GM19035 (cell line): ENCODE data around the gene CHCT1.
"Not testable (repeated sequence)": the region's sequence is repeated elsewhere in the genome, so short reads cannot be mapped to it uniquely, and the experiment has no call there.

ENCODE experiments used
- ATAC-seq: cut with Tn5 transposase; IDR thresholded peaks from one replicate; pipeline ENCODE4 v1.9.1; 2021; ENCODE audit not compliant: unreplicated experiment

Gene CHCT1

DNA sequence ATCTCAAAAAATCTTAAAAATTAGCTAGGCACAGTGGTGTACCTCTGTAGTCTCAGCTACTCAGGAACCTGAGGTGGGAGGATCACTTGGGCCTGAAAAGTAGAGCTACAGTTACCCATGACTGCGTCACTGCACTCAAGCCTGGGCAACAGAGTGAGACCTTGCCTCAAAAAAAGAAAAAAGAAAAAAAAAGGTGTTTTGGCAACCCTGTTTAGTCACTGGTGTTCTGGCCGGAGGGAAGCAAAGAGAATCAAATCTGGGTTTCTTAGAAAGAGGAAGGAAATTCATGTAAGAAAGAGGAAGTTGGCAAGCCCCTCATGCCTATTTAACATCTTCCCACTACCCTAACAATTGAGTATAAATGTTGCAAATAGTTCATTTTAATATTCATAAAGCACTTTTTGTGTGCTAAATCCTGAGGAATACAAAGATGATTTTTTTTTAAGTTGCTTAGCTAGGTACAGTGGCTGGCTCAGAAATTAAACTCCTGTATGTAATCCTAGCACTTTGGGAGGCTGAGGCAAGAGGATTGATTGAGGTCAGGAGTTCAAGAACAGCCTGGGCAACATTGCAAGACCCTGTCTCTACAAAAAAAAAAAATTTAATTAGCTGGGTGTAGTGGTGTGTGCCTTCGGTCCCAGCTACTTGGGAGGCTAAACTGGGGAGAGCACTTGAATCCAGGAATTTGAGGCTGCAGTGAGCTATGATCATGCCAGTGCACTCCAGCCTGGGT is 23.9 kb upstream of the CHCT1 start:
- ATAC-seq = peak; percentile 61

GRCh38 chr17:60401819-60402218 is 20.5 kb upstream of the CHCT1 start:
- ATAC-seq = no peak

DNA sequence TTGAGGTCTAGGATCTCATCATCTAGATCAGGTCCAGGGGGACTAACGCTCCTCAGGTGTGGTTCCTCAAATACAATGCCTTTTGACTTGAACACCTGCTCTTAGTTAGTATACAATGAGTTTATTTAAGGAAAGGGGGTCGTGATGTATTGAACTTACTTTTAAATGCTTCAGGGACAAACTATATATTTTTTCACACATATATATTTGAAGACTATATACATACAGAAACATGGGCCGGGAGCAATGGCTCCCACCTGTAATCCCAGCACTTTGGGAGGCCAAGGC is 18.8 kb upstream of the CHCT1 start:
- ATAC-seq = no peak

GRCh38 chr17:60403962-60404361 is 18.3 kb upstream of the CHCT1 start:
- ATAC-seq = no peak

DNA sequence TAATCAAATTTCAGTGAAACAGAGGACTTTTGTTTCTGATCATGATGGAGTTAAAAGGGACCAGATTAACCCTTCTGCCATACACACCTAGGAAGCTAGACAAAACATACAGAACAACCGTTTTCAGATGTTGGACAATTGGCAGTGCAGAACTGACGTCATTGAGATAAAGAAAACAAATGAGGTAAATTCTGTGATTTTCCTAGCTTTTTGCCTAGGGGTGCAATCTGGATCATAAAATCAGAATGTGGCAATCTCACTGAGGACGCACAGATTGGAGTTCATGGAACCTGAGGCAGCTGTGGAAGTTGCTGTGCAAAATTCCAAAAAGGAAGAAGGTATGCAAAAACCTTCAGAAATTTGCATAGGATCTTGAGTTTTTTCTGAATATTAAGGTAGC is 15.4 kb upstream of the CHCT1 start:
- no peak for ATAC-seq

- ATAC-seq = no peak
Observed at GRCh38 chr17:60410001-60410400, 12.3 kb upstream of the CHCT1 start.

DNA sequence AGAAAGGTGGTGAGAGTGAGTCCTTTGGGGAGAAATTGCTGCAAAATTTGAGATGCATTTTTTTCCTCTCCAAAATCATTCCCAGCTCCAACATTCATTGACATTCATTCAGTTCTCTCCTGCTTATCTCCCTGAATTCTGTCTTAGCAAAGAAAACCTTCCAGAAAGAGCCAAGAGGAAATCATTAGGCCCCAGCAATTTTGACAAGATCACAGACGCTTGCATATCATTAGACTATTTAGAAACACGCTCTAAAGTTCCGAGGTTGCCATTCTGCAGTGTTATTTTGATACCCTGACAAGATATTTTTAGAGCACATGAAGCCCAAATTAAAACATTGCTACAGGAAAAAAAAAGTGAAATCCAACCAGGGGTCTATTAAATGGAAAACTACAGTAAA is 9.6 kb upstream of the CHCT1 start:
- no peak for ATAC-seq

- no peak for ATAC-seq
Observed at GRCh38 chr17:60415146-60415545, 7.1 kb upstream of the CHCT1 start.

DNA sequence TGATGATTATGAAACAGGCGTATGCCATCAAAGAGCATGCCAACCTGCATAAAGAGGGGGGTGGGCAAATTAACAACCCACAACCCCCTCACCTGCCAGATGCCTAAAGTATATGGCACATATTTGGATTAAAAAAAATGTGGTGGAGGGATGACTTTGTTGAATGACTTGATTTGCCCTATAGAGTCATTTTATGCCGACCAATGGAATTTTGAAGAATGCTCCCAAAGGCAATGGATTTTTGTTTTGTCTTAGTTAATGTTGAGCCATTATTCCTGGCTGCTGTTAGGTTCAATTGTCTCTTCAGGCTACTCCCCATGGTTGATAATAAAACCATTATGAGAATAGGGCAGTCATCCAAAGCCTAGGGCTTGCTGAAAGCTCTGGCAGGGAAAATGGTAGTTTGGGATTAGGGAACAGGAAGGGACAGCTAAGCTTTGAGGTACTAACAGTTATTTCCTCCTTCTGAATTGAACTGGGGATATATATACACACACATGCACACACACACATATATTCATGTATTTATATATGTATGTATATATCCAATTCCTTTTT is 5.8 kb upstream of the CHCT1 start:
- ATAC-seq = no peak

DNA sequence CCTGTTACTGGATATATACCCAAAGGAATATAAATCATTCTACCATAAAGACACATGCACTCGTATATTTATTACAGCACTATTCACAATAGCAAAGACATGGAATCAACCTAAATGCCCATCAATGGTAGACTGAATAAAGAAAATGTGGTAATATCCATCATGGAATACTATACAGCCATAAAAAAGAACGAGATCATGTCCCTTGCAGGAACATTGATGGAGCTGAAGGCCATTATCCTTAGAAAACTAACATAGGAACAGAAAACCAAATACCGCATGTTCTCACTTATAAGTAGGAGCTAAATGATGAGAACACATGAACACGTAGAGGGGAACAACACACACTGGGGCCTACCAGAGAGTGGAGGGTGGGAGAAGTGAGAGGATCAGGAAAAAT is 3.3 kb upstream of the CHCT1 start:
- not testable (repeated sequence) for ATAC-seq

- not testable (repeated sequence) for ATAC-seq
Observed at GRCh38 chr17:60419875-60420274, 2.4 kb upstream of the CHCT1 start.

DNA sequence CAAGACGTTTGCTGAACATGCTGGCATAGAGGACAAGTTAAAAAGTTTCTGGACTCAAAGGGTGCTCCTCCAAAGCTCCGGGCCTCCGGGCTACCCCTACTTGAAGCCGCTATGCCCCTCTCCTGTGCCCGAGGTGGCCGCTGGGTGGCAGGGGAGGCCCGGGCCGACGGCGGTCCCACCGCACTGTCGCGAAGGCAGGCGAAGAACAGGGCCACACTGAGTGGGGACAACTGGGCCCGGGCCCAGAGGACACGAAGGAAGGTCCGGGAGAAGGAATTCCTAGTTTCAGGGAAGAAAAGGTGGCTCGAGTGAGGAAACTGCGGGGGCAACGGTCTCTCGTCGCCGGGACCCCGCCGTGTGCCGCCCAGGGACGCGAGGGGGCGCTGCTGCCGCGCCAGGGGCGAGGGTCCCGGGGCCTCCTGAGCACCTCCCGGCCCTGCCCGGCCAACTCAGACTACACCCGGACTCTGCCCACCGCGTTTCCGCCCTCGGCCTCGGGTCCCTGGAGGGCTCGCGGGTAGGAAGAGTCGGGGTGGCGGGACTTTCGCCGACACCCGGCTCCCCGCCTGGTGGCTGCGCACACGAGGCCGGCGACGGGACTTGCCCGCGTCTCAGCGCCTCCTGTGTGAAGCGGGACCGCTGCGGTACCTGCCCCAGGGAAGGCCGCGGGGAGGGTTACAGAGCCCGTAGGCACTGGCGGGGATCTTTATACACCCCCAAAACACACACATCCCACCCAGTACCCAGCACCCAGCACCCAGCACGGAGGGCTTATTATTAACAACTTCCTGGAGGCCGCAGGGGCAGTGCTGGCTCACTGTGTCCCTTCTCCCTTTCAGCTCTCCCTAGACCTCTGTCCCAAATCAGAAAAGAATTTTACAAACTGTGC is 772 bp upstream of the CHCT1 start:
- peak; percentile 93 for ATAC-seq

DNA sequence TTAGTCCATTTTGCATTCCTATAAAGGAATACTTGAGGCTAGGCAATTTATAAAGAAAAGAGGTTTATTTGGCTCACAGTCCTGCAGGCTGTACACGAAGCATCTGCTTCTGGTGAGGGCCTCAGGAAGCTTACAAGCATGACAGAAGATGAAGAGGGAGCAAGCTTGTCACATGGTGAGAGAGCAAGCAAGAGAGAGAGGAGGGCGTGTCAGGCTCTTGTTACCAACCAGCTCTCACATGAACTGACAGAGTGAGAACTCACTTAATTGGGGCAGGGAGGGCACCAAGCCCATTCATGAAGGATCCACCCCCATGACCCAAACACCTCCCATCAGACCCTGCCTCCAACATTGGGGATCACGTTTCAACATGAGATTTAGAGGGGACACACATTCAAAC is 1.6 kb downstream of the CHCT1 start:
- ATAC-seq = no peak

GRCh38 chr17:60425626-60426025 is 3.3 kb downstream of the CHCT1 start:
- ATAC-seq = no peak

- no peak for ATAC-seq
Observed at GRCh38 chr17:60426596-60426995, 4.3 kb downstream of the CHCT1 start.

- ATAC-seq = not testable (repeated sequence)
Observed at GRCh38 chr17:60428491-60428890, 6.2 kb downstream of the CHCT1 start.

DNA sequence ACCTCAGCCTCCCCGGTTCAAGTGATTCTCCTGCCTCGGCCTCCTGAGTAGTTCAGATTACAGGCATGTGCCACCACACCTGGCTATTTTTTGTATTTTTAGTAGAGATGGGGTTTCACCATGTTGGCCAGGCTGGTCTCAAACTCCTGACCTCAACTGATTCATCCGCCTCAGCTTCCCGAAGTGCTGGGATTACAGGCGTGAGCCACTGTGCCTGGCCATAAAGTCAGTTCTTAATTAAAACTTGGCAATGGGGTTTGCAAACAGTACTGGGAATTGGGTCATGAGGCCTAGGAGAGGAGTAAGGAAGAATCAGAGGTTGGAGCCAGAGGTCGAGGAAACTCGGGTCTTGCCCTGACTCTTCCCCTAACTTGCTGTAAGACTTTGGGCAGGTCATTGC is 8.3 kb downstream of the CHCT1 start:
- ATAC-seq = not testable (repeated sequence)

DNA sequence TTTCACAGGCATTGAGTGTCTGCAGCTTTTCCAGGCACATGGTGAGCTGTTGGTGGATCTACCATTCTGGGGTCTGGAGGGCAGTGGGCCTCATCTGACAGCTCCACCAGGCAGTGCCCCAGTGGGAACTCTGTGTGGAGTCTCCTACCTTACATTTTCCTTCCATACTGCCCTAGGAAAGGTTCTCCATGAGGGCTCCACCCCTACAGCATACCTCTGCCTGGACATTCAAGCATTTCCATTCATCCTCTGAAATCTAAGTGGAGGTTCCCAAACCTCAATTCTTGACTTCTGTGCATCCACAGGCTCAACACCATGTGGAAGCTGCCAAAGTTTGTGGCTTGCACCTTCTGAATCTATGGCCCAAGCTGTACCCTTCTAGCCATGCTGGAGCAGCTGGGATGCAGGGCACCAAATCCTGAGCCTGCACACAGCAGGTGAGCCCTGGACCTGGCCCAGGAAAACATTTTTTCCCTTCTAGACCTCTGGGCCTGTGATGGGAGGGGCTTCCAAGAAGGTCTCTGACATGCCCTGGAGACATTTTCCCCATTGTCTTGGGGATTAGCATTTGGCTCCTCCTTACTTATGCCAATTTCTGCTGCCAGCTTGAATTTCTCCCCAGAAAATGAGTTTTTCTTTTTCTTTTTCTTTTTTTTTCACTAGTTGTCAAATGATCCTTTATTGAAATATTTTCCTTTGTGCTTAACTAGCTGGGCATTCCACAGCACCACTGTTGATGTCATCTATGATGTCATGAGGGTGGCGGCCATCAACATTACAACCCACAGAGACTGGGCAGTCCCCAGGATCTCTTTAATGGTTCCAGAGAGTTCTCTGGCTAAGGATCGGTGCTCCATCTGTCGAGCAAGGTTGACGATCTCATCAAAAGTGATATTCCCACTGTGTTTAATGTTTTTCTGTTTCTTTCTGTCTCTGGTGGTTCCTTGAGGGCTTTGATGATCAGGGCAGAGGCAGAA is 11.0 kb downstream of the CHCT1 start:
- not testable (repeated sequence) for ATAC-seq

- ATAC-seq = no peak
Observed at GRCh38 chr17:60435244-60436167, 13.2 kb downstream of the CHCT1 start.

DNA sequence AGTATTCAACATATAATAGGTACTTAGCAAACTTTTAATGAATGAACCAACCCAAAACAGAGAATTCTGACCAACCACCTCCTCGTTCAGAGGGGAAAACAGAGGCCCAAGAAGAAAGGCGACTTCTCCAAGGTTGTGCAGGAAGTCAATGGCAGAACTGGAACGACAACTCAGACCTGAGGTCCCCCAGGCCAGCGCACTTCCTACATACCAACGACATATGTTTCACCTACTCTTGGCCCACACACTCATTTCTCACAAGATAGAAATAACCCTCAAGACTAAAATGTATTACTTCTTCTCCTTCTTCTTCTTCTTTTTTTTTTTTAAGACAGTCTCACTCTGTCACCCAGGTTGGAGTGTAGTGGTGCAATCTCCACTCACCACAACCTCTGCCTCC is 14.4 kb downstream of the CHCT1 start:
- ATAC-seq = no peak
